OCI-LY7 (cell line): ENCODE measurements around the gene BRDT. TPM values are rescaled to one million over a fixed set of nuclear protein-coding genes. Genes with fewer than 3 reads are reported as not detected.

ENCODE experiments used
- BruUV-seq: library from RNA; stranded (reverse); fragments of 400-500 nt; replicated peaks from 2 replicates; lab custom pipeline; 2021; lab: Mats Ljungman, UMichigan
- CTCF ChIA-PET: fragments of 300-600 bp; sonication (Branson Sonifier 250); formaldehyde crosslinking; loops from one replicate; lab custom pipeline; 2022; ENCODE audit warnings: antibody characterized with exemption; ENCODE audit not compliant: unreplicated experiment; lab: Charles Lee
- POLR2A ChIA-PET: fragments of 300-600 bp; sonication (Branson Sonifier 250); formaldehyde crosslinking; loops from one replicate; lab custom pipeline; 2022; ENCODE audit warnings: antibody characterized with exemption; lab: Charles Lee
- DNase-seq: peaks from one replicate; pipeline ENCODE4 v3.0.0-alpha.2; 2015; ENCODE audit warnings: low spot score
- H2AFZ ChIP-seq: fragments of 200-600 bp; sonication (generic), shearing (Covaris generic); 2 replicates; pipeline ENCODE4 v1.6.1; 2014; ENCODE audit warnings: mild to moderate bottlenecking, antibody characterized with exemption, low read length, moderate library complexity
- H3K27ac ChIP-seq: fragments of 200-600 bp; sonication (generic); 2 replicates; pipeline ENCODE4 v1.5.1; 2014; ENCODE audit warnings: mixed run types, low read depth, mild to moderate bottlenecking, moderate library complexity, low read length, inconsistent platforms; ENCODE audit not compliant: poor library complexity, severe bottlenecking
- H3K36me3 ChIP-seq: fragments of 200-600 bp; sonication (generic); 2 replicates; pipeline ENCODE4 v1.6.1; 2014; ENCODE audit warnings: mild to moderate bottlenecking, antibody characterized with exemption, low read length, moderate library complexity, mixed read lengths; ENCODE audit not compliant: insufficient read depth
- H3K4me1 ChIP-seq: fragments of 200-600 bp; sonication (generic); 2 replicates; pipeline ENCODE4 v1.5.1; 2014; ENCODE audit warnings: mild to moderate bottlenecking, low read length; ENCODE audit not compliant: insufficient read depth, poor library complexity, severe bottlenecking
- H3K4me2 ChIP-seq: fragments of 200-600 bp; sonication (generic); 2 replicates; pipeline ENCODE4 v1.6.1; 2014; ENCODE audit warnings: mild to moderate bottlenecking, low read length
- H3K4me3 ChIP-seq: fragments of 200-600 bp; sonication (generic); 2 replicates; pipeline ENCODE4 v1.5.1; 2014; ENCODE audit warnings: mild to moderate bottlenecking, low read depth, low read length; ENCODE audit not compliant: poor library complexity, severe bottlenecking
- H3K79me2 ChIP-seq: fragments of 200-600 bp; sonication (generic); 2 replicates; pipeline ENCODE4 v1.6.1; 2016; ENCODE audit warnings: low read depth, mild to moderate bottlenecking, low read length, moderate library complexity, mixed read lengths; ENCODE audit not compliant: insufficient read depth
- H3K9me2 ChIP-seq: fragments of 200-600 bp; sonication (generic); 2 replicates; pipeline ENCODE4 v1.6.1; 2016; ENCODE audit warnings: mild to moderate bottlenecking, low read length, mixed read lengths; ENCODE audit not compliant: insufficient read depth
- H3K9me3 ChIP-seq: fragments of 200-600 bp; sonication (generic); 2 replicates; pipeline ENCODE4 v1.6.1; 2014; ENCODE audit warnings: mild to moderate bottlenecking, mixed run types, low read length, mixed read lengths
- H4K20me1 ChIP-seq: fragments of 200-600 bp; sonication (generic); 2 replicates; pipeline ENCODE4 v1.6.1; 2014; ENCODE audit warnings: mild to moderate bottlenecking, antibody characterized with exemption, low read length, moderate library complexity, mixed read lengths; ENCODE audit not compliant: insufficient read depth
- CTCF ChIP-seq: fragments of 200-600 bp; sonication (generic); conservative IDR thresholded peaks from 2 replicates; pipeline ENCODE4 v1.5.1; 2014; ENCODE audit warnings: mild to moderate bottlenecking, antibody characterized with exemption, low read length, moderate library complexity, mixed read lengths
- EZH2phosphoT487 ChIP-seq: fragments of 200-600 bp; sonication (generic); IDR thresholded peaks from 2 replicates; pipeline ENCODE4 v1.6.1; 2018; ENCODE audit warnings: low read depth, borderline replicate concordance, mild to moderate bottlenecking, mixed run types, antibody characterized with exemption, low read length, moderate library complexity, mixed read lengths
- intact Hi-C: fragments of 100-400 bp; cut with micrococcal nuclease; formaldehyde crosslinking; loops from one replicate; pipeline ENCODE4 v1.10.0; 2022; ENCODE audit not compliant: unreplicated experiment
- total RNA-seq, 2 experiments: library from RNA; depleted of rRNA in 1 of 2; stranded (reverse); fragments of >200 nt in 1 of 2; shearing (Covaris generic) in 1 of 2; gene quantifications; 2 replicates each; pipeline ENCODE4 v1.2.3, GENCODE V29; 2014 to 2022

Gene BRDT
- total RNA-seq, 2 experiments from 2014 or later, result not detected

- no peaks in the 10 kb centered on the region for H3K4me1 ChIP-seq
- no peaks in the 10 kb centered on the region for H4K20me1 ChIP-seq
- no peaks in the 10 kb centered on the region for H3K9me3 ChIP-seq
- intact Hi-C loops, result no loop called here
- H3K4me3 ChIP-seq, result no peak overlapping the region
- BruUV-seq, result no TSS peak
- no peak overlapping the region for H3K27ac ChIP-seq
- no peaks in the 10 kb centered on the region for H3K36me3 ChIP-seq
- H3K79me2 ChIP-seq, result no peaks in the 10 kb centered on the region
- H3K4me2 ChIP-seq, result no peak overlapping the region
- CTCF ChIA-PET, result no interaction called here
- no peak for DNase-seq
- TF ChIP-seq CTCF (no peak), EZH2phosphoT487 (no peak)
- no peak overlapping the region for H2AFZ ChIP-seq
- H3K9me2 ChIP-seq, result no peaks in the 10 kb centered on the region
- POLR2A ChIA-PET, result interaction anchor here (0.6 to 1.6 kb wide), 2 partner anchors 10 to 13 kb away, joined by 4 to 6 read pairs; no protein-coding TSS in a partner anchor
Observed at GRCh38 chr1:92004129-92004528, 54.9 kb downstream of the BRDT start.

GRCh38 chr1:92013923-92014322, 64.7 kb downstream of the BRDT start:
- no peaks in the 10 kb centered on the region for H3K9me3 ChIP-seq
- no peak overlapping the region for H3K4me3 ChIP-seq
- intact Hi-C loops, result no loop called here
- no peaks in the 10 kb centered on the region for H3K79me2 ChIP-seq
- no peaks in the 10 kb centered on the region for H3K4me1 ChIP-seq
- DNase-seq, result no peak
- POLR2A ChIA-PET, result interaction anchor here (0.6 to 1.5 kb wide), 2 partner anchors 9 to 1948 kb away, joined by 3 to 4 read pairs; no protein-coding TSS in a partner anchor
- no peaks in the 10 kb centered on the region for H4K20me1 ChIP-seq
- BruUV-seq, result no TSS peak
- no peak overlapping the region for H2AFZ ChIP-seq
- no peak overlapping the region for H3K27ac ChIP-seq
- no peaks in the 10 kb centered on the region for H3K36me3 ChIP-seq
- H3K4me2 ChIP-seq, result no peak overlapping the region
- CTCF ChIA-PET, result no interaction called here
- no peaks in the 10 kb centered on the region for H3K9me2 ChIP-seq
- TF ChIP-seq EZH2phosphoT487 (no peak), CTCF (no peak)

- no peak for TF ChIP-seq EZH2phosphoT487
- no peak for TF ChIP-seq CTCF
- Histone ChIP-seq H3K4me3 (no peak overlapping the region), H3K79me2 (no peaks in the 10 kb centered on the region), H3K27ac (no peak overlapping the region), H3K36me3 (no peaks in the 10 kb centered on the region), H3K4me2 (no peak overlapping the region), H4K20me1 (no peaks in the 10 kb centered on the region), H3K9me3 (no peaks in the 10 kb centered on the region), H3K4me1 (no peaks in the 10 kb centered on the region), H3K9me2 (no peaks in the 10 kb centered on the region), H2AFZ (no peak overlapping the region)
- DNase-seq, result no peak
- POLR2A ChIA-PET, result no interaction called here
- BruUV-seq, result no TSS peak
- CTCF ChIA-PET, result no interaction called here
- intact Hi-C loops, result no loop called here
Observed at GRCh38 chr1:92016720-92017316, 67.6 kb downstream of the BRDT start.
